ENCODE measurements around the gene TOPAZ1. TPM values are rescaled to one million over a fixed set of nuclear protein-coding genes. Genes with fewer than 3 reads are reported as not detected.

The TOPAZ1 gene
- 10 to 100 TPM in 1 of 2 donors, 1 to 10 TPM in 1; 7.4 to 11.7 TPM for total RNA-seq
- polyA plus RNA-seq (ENCODE audit: insufficient read depth, low read depth, low replicate concordance), result 2.5 TPM
- long read RNA-seq, donor 1, result 0 reads
- long read RNA-seq, donor 2, result 0 reads

- no peaks in the 10 kb centered on the region for H3K9me3 ChIP-seq
- no peak within 1 kb of the TSS for H3K27ac ChIP-seq
- H3K27me3 ChIP-seq, result no peaks in the 10 kb centered on the region
- WGBS, 2 donors, result 61 to 86% methylated on average over 12 to 35 of the region's 35 CpGs
- H3K36me3 ChIP-seq (ENCODE audit: low read depth, missing control alignments), result no peaks in the 10 kb centered on the region
- intact Hi-C loops (cut with DNase I; ENCODE audit: low total_unique reads), result no loop called here
- H3K4me3 ChIP-seq, result peak within 1 kb of the TSS; percentile 51 to 58
- peak; percentile 71 for DNase-seq
- H3K4me1 ChIP-seq, result no peaks in the 10 kb centered on the region
- TF ChIP-seq, protein P1, sequence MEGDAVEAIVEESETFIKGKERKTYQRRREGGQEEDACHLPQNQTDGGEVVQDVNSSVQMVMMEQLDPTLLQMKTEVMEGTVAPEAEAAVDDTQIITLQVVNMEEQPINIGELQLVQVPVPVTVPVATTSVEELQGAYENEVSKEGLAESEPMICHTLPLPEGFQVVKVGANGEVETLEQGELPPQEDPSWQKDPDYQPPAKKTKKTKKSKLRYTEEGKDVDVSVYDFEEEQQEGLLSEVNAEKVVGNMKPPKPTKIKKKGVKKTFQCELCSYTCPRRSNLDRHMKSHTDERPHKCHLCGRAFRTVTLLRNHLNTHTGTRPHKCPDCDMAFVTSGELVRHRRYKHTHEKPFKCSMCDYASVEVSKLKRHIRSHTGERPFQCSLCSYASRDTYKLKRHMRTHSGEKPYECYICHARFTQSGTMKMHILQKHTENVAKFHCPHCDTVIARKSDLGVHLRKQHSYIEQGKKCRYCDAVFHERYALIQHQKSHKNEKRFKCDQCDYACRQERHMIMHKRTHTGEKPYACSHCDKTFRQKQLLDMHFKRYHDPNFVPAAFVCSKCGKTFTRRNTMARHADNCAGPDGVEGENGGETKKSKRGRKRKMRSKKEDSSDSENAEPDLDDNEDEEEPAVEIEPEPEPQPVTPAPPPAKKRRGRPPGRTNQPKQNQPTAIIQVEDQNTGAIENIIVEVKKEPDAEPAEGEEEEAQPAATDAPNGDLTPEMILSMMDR (IDR thresholded peaks at IDR 0.05), result no peak
Measured at GRCh38 chr3:44241706-44242105, at the start of gene TOPAZ1. TSS of gene TOPAZ1 (plus strand) at chr3:44241886. CDS start at chr3:44242054, 168 bp downstream.

DNA sequence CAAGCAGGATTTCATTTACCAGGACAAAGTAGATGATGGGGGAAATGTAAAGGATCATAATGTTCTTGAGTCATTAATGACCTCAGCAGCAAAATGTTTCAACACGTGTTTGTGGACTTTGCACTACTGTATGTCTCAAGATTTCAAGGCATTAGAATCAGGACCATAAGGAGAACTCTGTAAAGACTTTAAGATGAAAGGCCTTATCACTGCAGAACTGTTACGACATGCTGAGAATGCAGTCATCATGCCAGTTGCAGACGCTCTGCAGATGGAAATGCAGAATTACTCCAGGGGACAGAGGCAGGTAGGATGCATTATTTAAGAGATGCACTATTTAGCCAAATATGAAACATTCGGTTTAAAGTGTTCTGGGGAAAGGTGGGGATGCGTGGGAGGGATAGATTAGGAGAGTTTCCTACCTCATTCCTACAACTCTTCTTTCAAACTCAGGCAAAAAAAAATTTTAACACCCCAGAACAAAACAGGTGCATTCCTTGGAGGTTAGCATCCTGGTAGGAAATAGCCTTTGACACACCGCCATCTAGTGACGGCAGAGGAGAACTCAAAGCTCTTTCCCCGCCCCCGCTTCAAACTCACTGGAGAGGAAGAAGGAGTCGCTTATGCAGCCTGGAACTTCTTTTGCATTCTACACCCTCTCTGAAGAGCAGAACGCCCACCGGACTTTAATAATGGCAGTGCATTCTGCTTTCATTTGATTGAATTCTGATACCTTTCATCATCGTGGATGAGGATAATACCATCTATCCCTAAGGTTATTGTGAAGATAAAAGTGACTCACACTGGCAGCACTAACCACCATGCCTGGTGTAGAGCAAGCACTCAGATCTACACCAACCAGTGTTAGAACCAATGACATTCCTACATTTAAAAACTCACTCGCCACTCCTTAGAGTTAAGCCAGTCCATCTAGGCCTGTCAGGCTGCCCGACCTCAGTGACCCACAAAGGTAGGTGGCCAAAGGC, 43.1 kb upstream of the TOPAZ1 start:
- H3K27me3 ChIP-seq, result no peaks in the 10 kb centered on the region
- H3K27ac ChIP-seq, result no peak overlapping the region
- DNase-seq, result peak; percentile 83
- WGBS, 2 donors, result 15 to 19% methylated on average over 15 of the region's 15 CpGs
- TF ChIP-seq, protein P1 (IDR thresholded peaks at IDR 0.05), result peak; percentile 23 to 73 (median 59)
- TF ChIP-seq POLR2A (IDR thresholded peaks at IDR 0.05), result no peak
- no peak overlapping the region for H3K4me3 ChIP-seq
- intact Hi-C loops (cut with DNase I; ENCODE audit: low total_unique reads), result no loop called here
- H3K4me1 ChIP-seq, result no peaks in the 10 kb centered on the region
- H3K36me3 ChIP-seq (ENCODE audit: low read depth, missing control alignments), result no peaks in the 10 kb centered on the region
- no peaks in the 10 kb centered on the region for H3K9me3 ChIP-seq

- no peak for TF ChIP-seq POLR2A (IDR thresholded peaks at IDR 0.05)
- TF ChIP-seq, protein P1 (IDR thresholded peaks at IDR 0.05), result no peak
- Histone ChIP-seq H3K4me1 (no peaks in the 10 kb centered on the region), H3K9me3 (no peaks in the 10 kb centered on the region), H3K27me3 (no peaks in the 10 kb centered on the region), H3K27ac (no peak overlapping the region), H3K36me3 (ENCODE audit: low read depth, missing control alignments) (no peaks in the 10 kb centered on the region), H3K4me3 (no peak overlapping the region)
- WGBS, 2 donors, result 69 to 70% methylated on average over 4 of the region's 4 CpGs
- DNase-seq, result no peak
- intact Hi-C loops (cut with DNase I; ENCODE audit: low total_unique reads), result no loop called here
Measured at GRCh38 chr3:44206261-44206660, 35.4 kb upstream of the TOPAZ1 start.

- intact Hi-C loops (cut with DNase I; ENCODE audit: low total_unique reads), result no loop called here
- WGBS, 2 donors, result 45 to 62% methylated on average over 11 of the region's 11 CpGs
- Histone ChIP-seq H3K4me3 (no peak overlapping the region), H3K27ac (no peak overlapping the region), H3K9me3 (no peaks in the 10 kb centered on the region), H3K36me3 (ENCODE audit: low read depth, missing control alignments) (no peaks in the 10 kb centered on the region), H3K27me3 (no peaks in the 10 kb centered on the region), H3K4me1 (no peaks in the 10 kb centered on the region)
- TF ChIP-seq, protein P1 (IDR thresholded peaks at IDR 0.05), result no peak
- no peak for TF ChIP-seq POLR2A (IDR thresholded peaks at IDR 0.05)
- peak; percentile 18 for DNase-seq
Measured at GRCh38 chr3:44206862-44207652, 34.6 kb upstream of the TOPAZ1 start.
